Ishikawa (cell line): Measurements from ENCODE around the gene LMOD2.

ENCODE experiments used
- CEBPB ChIP-seq: IDR thresholded peaks from 2 replicates; pipeline ENCODE4 v1.6.1; 2012
- CREB1 ChIP-seq: IDR thresholded peaks from 2 replicates; pipeline ENCODE4 v1.6.1; 2012; ENCODE audit warnings: low read depth
- EGR1 ChIP-seq: IDR thresholded peaks from 2 replicates; pipeline ENCODE4 v1.6.1; 2012
- EP300 ChIP-seq: IDR thresholded peaks from 2 replicates; pipeline ENCODE4 v1.6.1; 2012; ENCODE audit warnings: borderline replicate concordance
- FOXM1 ChIP-seq: IDR thresholded peaks from 2 replicates; pipeline ENCODE4 v1.6.1; 2012; ENCODE audit warnings: low read depth, borderline replicate concordance
- MAX ChIP-seq: IDR thresholded peaks from 2 replicates; pipeline ENCODE4 v1.6.1; 2012
- NFIC ChIP-seq: IDR thresholded peaks from 2 replicates; pipeline ENCODE4 v1.6.1; 2012
- RAD21 ChIP-seq: IDR thresholded peaks from 2 replicates; pipeline ENCODE4 v1.6.1; 2012; ENCODE audit warnings: low read depth
- TAF1 ChIP-seq: IDR thresholded peaks from 2 replicates; pipeline ENCODE4 v1.6.1; 2012; ENCODE audit warnings: low read depth, mild to moderate bottlenecking
- TCF12 ChIP-seq: IDR thresholded peaks from 2 replicates; pipeline ENCODE4 v1.6.1; 2012; ENCODE audit warnings: low read depth
- TEAD4 ChIP-seq: IDR thresholded peaks from 2 replicates; pipeline ENCODE4 v1.6.1; 2012
- USF1 ChIP-seq: IDR thresholded peaks from 2 replicates; pipeline ENCODE4 v1.6.1; 2012
- YY1 ChIP-seq: IDR thresholded peaks from 2 replicates; pipeline ENCODE4 v1.6.1; 2012; ENCODE audit warnings: low read depth
- ZBTB7A ChIP-seq: IDR thresholded peaks from 2 replicates; pipeline ENCODE4 v1.6.1; 2012; ENCODE audit warnings: low read depth
- TF ChIP-seq, protein P1 (sequence below): IDR thresholded peaks from 2 replicates; pipeline ENCODE4 v1.6.1; 2012; ENCODE audit warnings: low read depth, mild to moderate bottlenecking

Gene LMOD2

GRCh38 chr7:123662755-123663154 is 7.1 kb downstream of the LMOD2 start:
- TF ChIP-seq EGR1 (no peak), EP300 (no peak), CEBPB (no peak), NFIC (no peak), FOXM1 (no peak)

DNA sequence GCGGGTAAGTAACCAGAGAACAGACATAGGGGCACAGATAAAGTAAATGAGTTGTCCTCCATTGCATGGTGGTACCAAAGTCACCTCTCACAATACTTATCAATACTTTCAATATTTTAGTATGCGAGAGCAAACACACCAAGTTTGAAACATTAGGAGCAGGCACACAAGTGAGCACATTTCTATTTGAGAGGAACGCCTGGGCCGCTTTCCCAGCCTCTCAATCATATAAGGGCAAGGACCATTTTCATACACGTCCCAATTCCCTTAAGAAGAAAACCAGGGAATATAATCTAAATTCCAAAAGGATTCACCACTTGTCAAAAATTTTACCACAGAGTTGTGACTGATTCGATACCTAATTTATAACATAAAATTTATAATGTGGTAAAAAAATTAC is 7.5 kb downstream of the LMOD2 start:
- no peak for TF ChIP-seq CEBPB
- TF ChIP-seq, protein P1, sequence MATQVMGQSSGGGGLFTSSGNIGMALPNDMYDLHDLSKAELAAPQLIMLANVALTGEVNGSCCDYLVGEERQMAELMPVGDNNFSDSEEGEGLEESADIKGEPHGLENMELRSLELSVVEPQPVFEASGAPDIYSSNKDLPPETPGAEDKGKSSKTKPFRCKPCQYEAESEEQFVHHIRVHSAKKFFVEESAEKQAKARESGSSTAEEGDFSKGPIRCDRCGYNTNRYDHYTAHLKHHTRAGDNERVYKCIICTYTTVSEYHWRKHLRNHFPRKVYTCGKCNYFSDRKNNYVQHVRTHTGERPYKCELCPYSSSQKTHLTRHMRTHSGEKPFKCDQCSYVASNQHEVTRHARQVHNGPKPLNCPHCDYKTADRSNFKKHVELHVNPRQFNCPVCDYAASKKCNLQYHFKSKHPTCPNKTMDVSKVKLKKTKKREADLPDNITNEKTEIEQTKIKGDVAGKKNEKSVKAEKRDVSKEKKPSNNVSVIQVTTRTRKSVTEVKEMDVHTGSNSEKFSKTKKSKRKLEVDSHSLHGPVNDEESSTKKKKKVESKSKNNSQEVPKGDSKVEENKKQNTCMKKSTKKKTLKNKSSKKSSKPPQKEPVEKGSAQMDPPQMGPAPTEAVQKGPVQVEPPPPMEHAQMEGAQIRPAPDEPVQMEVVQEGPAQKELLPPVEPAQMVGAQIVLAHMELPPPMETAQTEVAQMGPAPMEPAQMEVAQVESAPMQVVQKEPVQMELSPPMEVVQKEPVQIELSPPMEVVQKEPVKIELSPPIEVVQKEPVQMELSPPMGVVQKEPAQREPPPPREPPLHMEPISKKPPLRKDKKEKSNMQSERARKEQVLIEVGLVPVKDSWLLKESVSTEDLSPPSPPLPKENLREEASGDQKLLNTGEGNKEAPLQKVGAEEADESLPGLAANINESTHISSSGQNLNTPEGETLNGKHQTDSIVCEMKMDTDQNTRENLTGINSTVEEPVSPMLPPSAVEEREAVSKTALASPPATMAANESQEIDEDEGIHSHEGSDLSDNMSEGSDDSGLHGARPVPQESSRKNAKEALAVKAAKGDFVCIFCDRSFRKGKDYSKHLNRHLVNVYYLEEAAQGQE: no peak

DNA sequence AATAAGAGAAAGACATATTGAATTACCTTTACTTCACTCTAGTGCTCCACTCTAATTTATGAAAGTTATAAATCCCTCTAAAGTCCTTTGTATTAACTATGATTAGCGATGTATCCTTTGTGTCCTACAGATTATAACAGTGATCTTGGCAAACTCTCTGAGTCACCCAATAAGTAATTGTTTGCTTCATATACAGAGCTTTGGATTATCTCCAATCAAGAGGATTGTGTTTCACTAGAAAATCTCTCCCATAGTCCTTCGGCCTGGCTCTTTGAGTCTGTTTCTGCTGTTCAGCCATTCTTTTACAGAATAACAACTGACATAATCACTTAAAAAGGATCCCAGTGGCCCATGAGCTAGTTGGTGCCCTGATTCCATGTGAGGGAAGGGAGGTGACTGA is 9.5 kb downstream of the LMOD2 start:
- TF ChIP-seq USF1: no peak
- TF ChIP-seq, protein P1: no peak
- TF ChIP-seq EP300: no peak
- no peak for TF ChIP-seq CREB1
- no peak for TF ChIP-seq MAX
- TF ChIP-seq TEAD4: no peak
- no peak for TF ChIP-seq TAF1
- TF ChIP-seq RAD21: no peak
- no peak for TF ChIP-seq NFIC
- no peak for TF ChIP-seq TCF12
- TF ChIP-seq ZBTB7A: no peak
- TF ChIP-seq FOXM1: no peak

GRCh38 chr7:123665896-123666295 is 10.2 kb downstream of the LMOD2 start:
- TF ChIP-seq USF1 (no peak), NFIC (no peak), RAD21 (no peak), ZBTB7A (no peak), TAF1 (no peak), EP300 (no peak)

DNA sequence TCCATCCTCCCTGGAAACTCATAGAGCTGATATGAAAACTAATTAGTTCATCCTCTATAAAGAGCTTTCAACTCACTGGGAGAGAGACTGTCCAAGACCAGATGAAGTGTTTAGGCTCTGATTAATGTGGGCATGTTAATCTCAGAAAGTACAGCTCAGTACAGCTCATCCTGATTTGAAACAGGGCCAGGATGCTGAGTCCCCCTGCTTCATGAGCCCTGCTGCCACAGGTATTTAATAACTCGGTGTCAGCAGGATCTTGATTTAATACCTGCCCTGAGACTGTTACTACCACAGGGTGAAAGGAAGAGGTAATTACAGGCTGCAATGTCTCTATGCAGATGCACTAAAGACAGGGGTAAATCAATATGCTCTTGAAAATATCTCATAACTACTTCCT is 10.8 kb downstream of the LMOD2 start:
- TF ChIP-seq NFIC: no peak
- TF ChIP-seq FOXM1: no peak
- TF ChIP-seq EGR1: no peak
- TF ChIP-seq TAF1: no peak
- no peak for TF ChIP-seq YY1
- no peak for TF ChIP-seq MAX
- TF ChIP-seq, protein P1: no peak
- TF ChIP-seq RAD21: no peak
- no peak for TF ChIP-seq TCF12
- no peak for TF ChIP-seq ZBTB7A

DNA sequence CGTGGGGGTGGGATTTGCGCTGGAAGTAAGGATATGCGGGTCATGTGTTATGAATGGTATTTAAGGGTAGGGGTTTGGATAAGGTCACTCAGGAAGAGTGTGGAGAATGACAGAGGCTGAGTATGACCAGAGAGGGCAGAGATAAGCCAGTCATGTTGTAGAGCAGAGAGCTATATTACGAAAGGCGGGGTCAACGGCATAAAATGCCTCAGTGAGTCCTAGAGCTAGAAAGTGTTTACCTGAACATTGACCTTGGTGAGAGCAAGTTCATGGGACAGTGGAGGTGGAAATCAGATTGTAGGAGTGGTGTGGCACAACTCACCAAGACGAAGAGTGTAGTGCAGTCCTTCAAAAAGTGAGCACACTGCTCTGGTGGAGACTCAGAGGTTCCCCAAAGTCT is 13.8 kb downstream of the LMOD2 start:
- TF ChIP-seq ZBTB7A: no peak
- no peak for TF ChIP-seq FOXM1
- TF ChIP-seq TCF12: no peak
- TF ChIP-seq CEBPB: no peak
- no peak for TF ChIP-seq MAX
- no peak for TF ChIP-seq EGR1
- TF ChIP-seq TAF1: no peak
- no peak for TF ChIP-seq YY1
- no peak for TF ChIP-seq NFIC
- no peak for TF ChIP-seq USF1
